NAMALWA (cell line): Measurements from ENCODE around the gene PPP2R2B.

Experiments
- DNase-seq: peaks from one replicate; pipeline ENCODE4 v3.0.0-alpha.2; 2015; ENCODE audit warnings: low spot score

The PPP2R2B gene

GRCh38 chr5:146781157-146781556 is 97.4 kb downstream of the PPP2R2B start:
- DNase-seq: no peak

GRCh38 chr5:146779211-146779869 is 99.2 kb downstream of the PPP2R2B start:
- no peak for DNase-seq

- no peak for DNase-seq
Observed at GRCh38 chr5:146778795-146779194, 99.8 kb downstream of the PPP2R2B start.

- no peak for DNase-seq
Observed at GRCh38 chr5:146778261-146778660, 100.3 kb downstream of the PPP2R2B start.

- no peak for DNase-seq
Observed at GRCh38 chr5:146772881-146773466, 105.6 kb downstream of the PPP2R2B start.

GRCh38 chr5:146770980-146771379 is 107.6 kb downstream of the PPP2R2B start:
- no peak for DNase-seq

- no peak for DNase-seq
Observed at GRCh38 chr5:146770546-146770945, 108.0 kb downstream of the PPP2R2B start.

GRCh38 chr5:146767534-146767933 is 111.0 kb downstream of the PPP2R2B start:
- DNase-seq: no peak

- no peak for DNase-seq
Observed at GRCh38 chr5:146766013-146766412, 112.5 kb downstream of the PPP2R2B start.

GRCh38 chr5:146765089-146765832 is 113.3 kb downstream of the PPP2R2B start:
- no peak for DNase-seq

GRCh38 chr5:146762830-146763229 is 115.7 kb downstream of the PPP2R2B start:
- no peak for DNase-seq

GRCh38 chr5:146761811-146762210 is 116.7 kb downstream of the PPP2R2B start:
- no peak for DNase-seq

GRCh38 chr5:146758938-146759337 is 119.6 kb downstream of the PPP2R2B start:
- DNase-seq: no peak

GRCh38 chr5:146758076-146758475 is 120.5 kb downstream of the PPP2R2B start:
- no peak for DNase-seq

GRCh38 chr5:146756546-146756945 is 122.0 kb downstream of the PPP2R2B start:
- no peak for DNase-seq

- no peak for DNase-seq
Observed at GRCh38 chr5:146755793-146756192, 122.8 kb downstream of the PPP2R2B start.

GRCh38 chr5:146754621-146755020 is 123.9 kb downstream of the PPP2R2B start:
- DNase-seq: no peak

- no peak for DNase-seq
Observed at GRCh38 chr5:146753641-146754040, 124.9 kb downstream of the PPP2R2B start.

- DNase-seq: no peak
Observed at GRCh38 chr5:146751781-146752401, 126.7 kb downstream of the PPP2R2B start.

GRCh38 chr5:146751054-146751453 is 127.5 kb downstream of the PPP2R2B start:
- DNase-seq: no peak

- DNase-seq: no peak
Observed at GRCh38 chr5:146748533-146748932, 130.0 kb downstream of the PPP2R2B start.

GRCh38 chr5:146745931-146746577 is 132.5 kb downstream of the PPP2R2B start:
- DNase-seq: no peak
